ENCODE results near the gene PMEL. TPM values are rescaled to one million over a fixed set of nuclear protein-coding genes. Genes with fewer than 3 reads are reported as not detected.

PMEL gene
- total and polyA plus RNA-seq, 2 donors (not counting 1 experiment from before 2014, with no cell fraction given) = 0.32 to 0.46 TPM

- H3K4me1 ChIP-seq (ENCODE audit: control insufficient read depth in 2 of 2, insufficient read depth in 2 of 2, low read length in 2 of 2) = peaks cover 13 to 18% of the 10 kb centered on the region in 2 donors
- TF ChIP-seq CTCF (IDR thresholded peaks at IDR 0.05) (peak; percentile 87), EZH2 (IDR thresholded peaks at IDR 0.05; ENCODE audit: borderline replicate concordance, insufficient read depth, low read depth, low read length, poor library complexity, severe bottlenecking) (no peak)
- H3K4me1 Mint-ChIP-seq = peaks cover 21% of the 10 kb centered on the region
- peak overlapping the region; percentile 78 for H3K4me2 ChIP-seq (replicated peaks; ENCODE audit: low read depth, low read length, poor library complexity, severe bottlenecking)
- H3K4me3 Mint-ChIP-seq = peak overlapping the region; percentile 84
- no peaks in the 10 kb centered on the region for H3K9me3 Mint-ChIP-seq (ENCODE audit: insufficient read depth)
- 72% methylated on average over 5 of the region's 14 CpGs for WGBS (ENCODE audit: insufficient coverage)
- peak overlapping the region in 4 of 5 experiments; percentile 32 to 48 (median 43) for H3K4me3 ChIP-seq (ENCODE audit: control extremely low read depth in 1 of 5, extremely low read depth in 1 of 5, insufficient read depth in 1 of 5, low read depth in 2 of 5, low read length in 4 of 5)
- ChIA-PET POLR2A (interaction anchor here (0.8 to 2.5 kb wide), 4 partner anchors 14 to 48 kb away, joined by 4 to 9 read pairs (median 6); partner anchors contain the start of gene RAB5B), CTCF (interaction anchor here (0.5 to 4.4 kb wide), 41 partner anchors 10 to 561 kb away, joined by 3 to 33 read pairs (median 4); partner anchors contain the start of genes ANKRD52, BLOC1S1, RAB5B and SARNP)
- intact Hi-C loops (cut with micrococcal nuclease) = loop anchor here (1.0 to 5.0 kb wide), 5 partner anchors 22 to 195 kb away; partner anchors contain the start of genes ESYT1, RAB5B and RPS26
- H3K9ac ChIP-seq (ENCODE audit: low read length) = no peak overlapping the region
- no peaks in the 10 kb centered on the region for H3K27me3 Mint-ChIP-seq
- peak overlapping the region; percentile 59 for H2AFZ ChIP-seq (ENCODE audit: insufficient read depth, low read depth, low read length, poor library complexity, severe bottlenecking)
- no peaks in the 10 kb centered on the region for H3K9me3 ChIP-seq (ENCODE audit: control extremely low read depth in 1 of 3, control insufficient read depth in 2 of 3, insufficient read depth in 1 of 3, low read length in 2 of 3)
- ATAC-seq (ENCODE audit: low read depth) (peak; percentile 50), DNase-seq (peak; percentile 79)
- H3K27ac Mint-ChIP-seq = no peak overlapping the region
- no peaks in the 10 kb centered on the region for H4K20me1 ChIP-seq (ENCODE audit: control insufficient read depth, insufficient read depth, low read length, poor library complexity, severe bottlenecking)
- H3K27ac ChIP-seq (ENCODE audit: low read length in 2 of 2) = no peak overlapping the region
- H3K36me3 ChIP-seq (replicated peaks in 1 of 2; ENCODE audit: control extremely low read depth in 1 of 2, control insufficient read depth in 1 of 2, extremely low read depth in 1 of 2, insufficient read depth in 2 of 2, low read length in 1 of 2) = peaks cover under 1 to 30% of the 10 kb centered on the region in 2 experiments
- H3K27me3 ChIP-seq (replicated peaks in 1 of 4; ENCODE audit: control extremely low read depth in 1 of 4, control insufficient read depth in 3 of 4, insufficient read depth in 4 of 4, low read length in 3 of 4) = peaks cover 0 to 4% (median 0%) of the 10 kb centered on the region in 4 experiments
- H3K79me2 ChIP-seq (ENCODE audit: control insufficient read depth, insufficient read depth, low read length) = no peaks in the 10 kb centered on the region
These were observed 30.4 kb upstream of the PMEL start for GRCh38 chr12:55996201-55996714.

GRCh38 chr12:55995366-55995765, 29.5 kb upstream of the PMEL start:
- POLR2A ChIA-PET = interaction anchor here (0.6 to 2.5 kb wide), 3 partner anchors 12 to 49 kb away, joined by 3 to 9 read pairs (median 4); partner anchors contain the start of gene RAB5B

More at GRCh38 chr12:55995366-55995765, 29.5 kb upstream of the PMEL start:
- Mint-ChIP-seq H3K4me3 (no peak overlapping the region), H3K27me3 (no peaks in the 10 kb centered on the region), H3K9me3 (ENCODE audit: insufficient read depth) (no peaks in the 10 kb centered on the region), H3K4me1 (peaks cover 21% of the 10 kb centered on the region), H3K27ac (no peak overlapping the region)
- ATAC-seq (ENCODE audit: low read depth) (no peak), DNase-seq (no peak)
- intact Hi-C loops (cut with micrococcal nuclease) = loop anchor here (5.0 kb wide), 1 partner anchor 132 kb away; the partner anchor contains the start of gene ESYT1
- WGBS (ENCODE audit: insufficient coverage) = 96% methylated on average over 4 of the region's 8 CpGs
- H3K4me2 ChIP-seq (replicated peaks; ENCODE audit: low read depth, low read length, poor library complexity, severe bottlenecking) = no peak overlapping the region
- H2AFZ ChIP-seq (ENCODE audit: insufficient read depth, low read depth, low read length, poor library complexity, severe bottlenecking) = no peak overlapping the region
- no peak overlapping the region for H3K9ac ChIP-seq (ENCODE audit: low read length)
- H3K27me3 ChIP-seq (replicated peaks in 1 of 4; ENCODE audit: control extremely low read depth in 1 of 4, control insufficient read depth in 3 of 4, insufficient read depth in 4 of 4, low read length in 3 of 4) = peaks cover 0 to 4% (median 0%) of the 10 kb centered on the region in 4 experiments
- no peak overlapping the region for H3K27ac ChIP-seq (ENCODE audit: low read length in 2 of 2)
- peaks cover 3 to 39% of the 10 kb centered on the region in 2 experiments for H3K36me3 ChIP-seq (replicated peaks in 1 of 2; ENCODE audit: control extremely low read depth in 1 of 2, control insufficient read depth in 1 of 2, extremely low read depth in 1 of 2, insufficient read depth in 2 of 2, low read length in 1 of 2)
- H4K20me1 ChIP-seq (ENCODE audit: control insufficient read depth, insufficient read depth, low read length, poor library complexity, severe bottlenecking) = no peaks in the 10 kb centered on the region
- no peak for TF ChIP-seq CTCF (IDR thresholded peaks at IDR 0.05)
- no peak for TF ChIP-seq EZH2 (IDR thresholded peaks at IDR 0.05; ENCODE audit: borderline replicate concordance, insufficient read depth, low read depth, low read length, poor library complexity, severe bottlenecking)
- peaks cover 13 to 18% of the 10 kb centered on the region in 2 donors for H3K4me1 ChIP-seq (ENCODE audit: control insufficient read depth in 2 of 2, insufficient read depth in 2 of 2, low read length in 2 of 2)
- no peak overlapping the region for H3K4me3 ChIP-seq (ENCODE audit: control extremely low read depth in 1 of 5, extremely low read depth in 1 of 5, insufficient read depth in 1 of 5, low read depth in 2 of 5, low read length in 4 of 5)
- H3K79me2 ChIP-seq (ENCODE audit: control insufficient read depth, insufficient read depth, low read length) = no peaks in the 10 kb centered on the region
- H3K9me3 ChIP-seq (ENCODE audit: control extremely low read depth in 1 of 3, control insufficient read depth in 2 of 3, insufficient read depth in 1 of 3, low read length in 2 of 3) = no peaks in the 10 kb centered on the region
- CTCF ChIA-PET = interaction anchor here (0.7 to 4.4 kb wide), 30 partner anchors 9 to 263 kb away, joined by 3 to 33 read pairs (median 4); partner anchors contain the start of genes ANKRD52, RAB5B and SARNP
